Fibroblast of lung (primary cell): Measurements from ENCODE around the gene ZNF579. TPM values are rescaled to one million over a fixed set of nuclear protein-coding genes. Genes with fewer than 3 reads are reported as not detected.

Source experiments
- DNase-seq, 2 donors: peaks; one replicate each; pipeline versions ENCODE4 v3.0.0 to v3.0.0-alpha.2; 2010; ENCODE audit warnings: low read depth in 2 of 2
- H2AFZ ChIP-seq: 2 replicates; pipeline ENCODE4 v1.5.1; 2012; ENCODE audit warnings: low read length, control low read depth, inconsistent platforms
- H3K27ac ChIP-seq: 2 replicates; pipeline ENCODE4 v1.5.1; 2011; ENCODE audit warnings: low read length, control low read depth; ENCODE audit not compliant: insufficient read depth
- H3K27me3 ChIP-seq: 2 replicates; pipeline ENCODE4 v1.5.1; 2011; ENCODE audit warnings: mild to moderate bottlenecking, low read length; ENCODE audit not compliant: control insufficient read depth, insufficient read depth
- H3K36me3 ChIP-seq: 2 replicates; pipeline ENCODE4 v1.5.1; 2011; ENCODE audit warnings: low read length; ENCODE audit not compliant: control insufficient read depth, insufficient read depth
- H3K4me1 ChIP-seq: 2 replicates; pipeline ENCODE4 v1.5.1; 2011; ENCODE audit warnings: low read length; ENCODE audit not compliant: control insufficient read depth, insufficient read depth; ENCODE audit errors: extremely low read depth
- H3K4me2 ChIP-seq: 2 replicates; pipeline ENCODE4 v1.5.1; 2011; ENCODE audit warnings: low read length, control low read depth; ENCODE audit not compliant: insufficient read depth; ENCODE audit errors: extremely low read depth
- H3K4me3 ChIP-seq, 4 experiments: fragments of 200-600 bp in 1 of 4; sonication (generic) in 1 of 4; replicated peaks in 1 of 4; 2 replicates each; pipeline ENCODE4 v1.5.1; 2011 to 2016; ENCODE audit warnings: low read length in 4 of 4, low read depth in 3 of 4, mild to moderate bottlenecking in 3 of 4, control low read depth in 2 of 4, inconsistent platforms in 1 of 4, mixed read lengths in 1 of 4; ENCODE audit not compliant: insufficient read depth in 1 of 4; ENCODE audit errors: control extremely low read depth in 1 of 4
- H3K79me2 ChIP-seq: 2 replicates; pipeline ENCODE4 v1.5.1; 2012; ENCODE audit warnings: mild to moderate bottlenecking, low read length, inconsistent platforms; ENCODE audit not compliant: control insufficient read depth, insufficient read depth
- H3K9ac ChIP-seq: 2 replicates; pipeline ENCODE4 v1.5.1; 2011; ENCODE audit warnings: mild to moderate bottlenecking, low read length, control low read depth; ENCODE audit not compliant: insufficient read depth
- H3K9me3 ChIP-seq: 2 replicates; pipeline ENCODE4 v1.5.1; 2012; ENCODE audit warnings: low read depth, low read length; ENCODE audit not compliant: control insufficient read depth, insufficient read depth
- H4K20me1 ChIP-seq: 2 replicates; pipeline ENCODE4 v1.5.1; 2011; ENCODE audit warnings: low read length; ENCODE audit not compliant: control insufficient read depth, insufficient read depth; ENCODE audit errors: extremely low read depth
- CTCF ChIP-seq, 2 donors: IDR thresholded peaks in 1 of 2; conservative IDR thresholded peaks in 1 of 2; 1 replicate in 1 of 2; 2 replicates in 1 of 2; pipeline ENCODE4 v1.5.1; 2011 to 2012; ENCODE audit warnings: low read length in 2 of 2, control low read depth in 1 of 2, inconsistent platforms in 1 of 2, low read depth in 1 of 2, mild to moderate bottlenecking in 1 of 2
- EZH2 ChIP-seq: IDR thresholded peaks from 2 replicates; pipeline ENCODE4 v1.5.1; 2012; ENCODE audit warnings: low read length, control low read depth, mild to moderate bottlenecking; ENCODE audit errors: missing control alignments
- polyA plus RNA-seq, 2 donors: library from polyadenylated mRNA; depleted of rRNA in 1 of 2; stranded (reverse) in 1 of 2; unstranded in 1 of 2; fragments of >200 nt; gene quantifications; 2 replicates each; pipeline ENCODE4 v1.2.1, GENCODE V29; 2011 to 2012; ENCODE audit warnings: missing spikeins in 1 of 2
- total RNA-seq: library from RNA; depleted of rRNA; stranded (reverse); fragments of >200 nt; gene quantifications from 2 replicates; pipeline ENCODE4 v1.2.1, GENCODE V29; 2014

ZNF579 gene
- total and polyA plus RNA-seq, 2 donors (not counting 1 experiment from before 2014, with no cell fraction given) = 4.2 to 5.4 TPM

GRCh38 chr19:55536951-55537740, 43.5 kb downstream of the ZNF579 start, which contains the start of gene SBK2:
Gene SBK2 (minus strand): TSS chr19:55537133. CDS start chr19:55536294, 839 bp downstream.
- DNase-seq = no peak
- H3K4me1 ChIP-seq = no peaks in the 10 kb centered on the region
- H3K9ac ChIP-seq = no peak within 1 kb of the TSS
- H3K4me3 ChIP-seq = no peak within 1 kb of the TSS
- H2AFZ ChIP-seq = no peak within 1 kb of the TSS
- H3K4me2 ChIP-seq = no peak within 1 kb of the TSS
- H4K20me1 ChIP-seq = no peaks in the 10 kb centered on the region
- no peaks in the 10 kb centered on the region for H3K9me3 ChIP-seq
- H3K36me3 ChIP-seq = no peaks in the 10 kb centered on the region
- no peaks in the 10 kb centered on the region for H3K27me3 ChIP-seq
- no peaks in the 10 kb centered on the region for H3K79me2 ChIP-seq
- TF ChIP-seq CTCF (conservative IDR thresholded peaks at IDR 0.05 in 1 of 2, IDR thresholded peaks at IDR 0.05 in 1 of 2; ENCODE audit: low read depth in 1 of 2, low read length in 2 of 2) (peak in 1 of 2 donors; percentile 15), EZH2 (no peak)
- no peak within 1 kb of the TSS for H3K27ac ChIP-seq

DNA sequence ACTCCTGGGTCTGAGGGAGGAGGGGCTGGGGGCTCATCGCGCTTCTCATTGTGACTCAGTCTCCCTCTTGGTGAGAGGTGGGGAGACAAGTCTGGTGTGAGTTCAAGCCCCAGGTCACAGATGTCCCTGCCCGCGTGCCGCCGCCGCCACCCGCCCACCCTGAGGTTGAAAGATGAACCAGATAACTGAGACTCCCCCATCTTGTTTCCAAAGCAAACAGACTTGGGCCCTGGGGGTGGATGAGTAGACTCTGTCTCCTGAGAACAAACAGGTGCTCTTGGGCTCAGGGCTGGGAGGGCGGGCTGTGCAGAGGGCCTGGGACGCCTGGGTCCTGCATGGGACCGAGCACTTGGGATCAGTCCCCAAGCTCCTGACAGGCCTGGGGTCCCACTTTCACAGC, 44.3 kb downstream of the ZNF579 start:
- DNase-seq = no peak
- no peaks in the 10 kb centered on the region for H3K79me2 ChIP-seq
- no peak overlapping the region for H2AFZ ChIP-seq
- H4K20me1 ChIP-seq = no peaks in the 10 kb centered on the region
- no peaks in the 10 kb centered on the region for H3K36me3 ChIP-seq
- TF ChIP-seq CTCF (conservative IDR thresholded peaks at IDR 0.05 in 1 of 2, IDR thresholded peaks at IDR 0.05 in 1 of 2; ENCODE audit: low read depth in 1 of 2, low read length in 2 of 2) (no peak), EZH2 (no peak)
- H3K27me3 ChIP-seq = no peaks in the 10 kb centered on the region
- H3K9ac ChIP-seq = no peak overlapping the region
- H3K4me1 ChIP-seq = no peaks in the 10 kb centered on the region
- H3K9me3 ChIP-seq = no peaks in the 10 kb centered on the region
- no peak overlapping the region for H3K27ac ChIP-seq
- H3K4me3 ChIP-seq = no peak overlapping the region
- no peak overlapping the region for H3K4me2 ChIP-seq

DNA sequence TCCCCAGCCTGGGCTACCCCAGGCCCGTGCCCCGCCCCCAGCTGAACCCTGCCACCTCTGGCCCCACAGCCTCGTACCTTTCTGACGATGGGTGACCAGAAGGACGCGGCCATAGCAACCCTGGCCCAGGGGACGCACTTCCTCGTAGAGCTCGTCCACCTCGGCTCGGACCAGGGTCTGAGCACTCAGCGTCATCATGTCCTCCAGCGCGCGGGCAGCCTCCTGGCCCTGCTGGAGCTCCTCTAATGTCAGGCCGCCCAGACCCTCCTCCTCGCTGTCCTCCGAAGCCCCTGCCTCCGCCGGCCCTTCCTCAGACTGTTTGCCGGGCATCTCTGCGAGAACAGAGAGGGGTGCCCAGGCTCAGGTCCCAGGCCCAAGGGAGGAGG, 44.7 kb downstream of the ZNF579 start:
- H3K27me3 ChIP-seq = no peaks in the 10 kb centered on the region

More for the DNA sequence above, 44.7 kb downstream of the ZNF579 start:
- no peak overlapping the region for H3K27ac ChIP-seq
- no peaks in the 10 kb centered on the region for H3K79me2 ChIP-seq
- no peak overlapping the region for H2AFZ ChIP-seq
- no peak for TF ChIP-seq EZH2
- no peak for TF ChIP-seq CTCF (conservative IDR thresholded peaks at IDR 0.05 in 1 of 2, IDR thresholded peaks at IDR 0.05 in 1 of 2; ENCODE audit: low read depth in 1 of 2, low read length in 2 of 2)
- no peaks in the 10 kb centered on the region for H3K9me3 ChIP-seq
- H3K9ac ChIP-seq = no peak overlapping the region
- H3K4me2 ChIP-seq = no peak overlapping the region
- no peaks in the 10 kb centered on the region for H4K20me1 ChIP-seq
- H3K4me1 ChIP-seq = no peaks in the 10 kb centered on the region
- DNase-seq = no peak
- H3K36me3 ChIP-seq = no peaks in the 10 kb centered on the region
- H3K4me3 ChIP-seq = no peak overlapping the region
